ENCODE data around the gene NCOR1.
"Not testable (repeated sequence)": the region's sequence is repeated elsewhere in the genome, so short reads cannot be mapped to it uniquely, and the experiment has no call there.

The NCOR1 gene

DNA sequence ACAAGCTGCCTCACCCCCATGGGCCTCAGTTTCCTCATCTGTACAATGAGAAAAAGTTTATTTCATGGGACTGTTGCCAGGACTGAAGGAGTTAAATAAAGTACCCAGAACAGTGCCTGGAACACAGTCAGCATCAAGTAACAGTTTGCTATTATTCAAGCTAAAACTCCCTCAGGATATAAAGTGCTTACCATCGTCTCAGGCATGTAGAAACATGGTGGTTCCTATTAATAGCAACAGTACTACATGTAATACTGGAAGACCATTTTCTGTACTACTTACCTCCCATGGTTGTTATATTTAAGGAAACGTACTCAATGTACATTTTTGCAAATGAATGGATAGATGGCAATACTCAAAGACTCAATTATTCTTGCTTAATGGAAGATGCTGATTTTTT lies 93.4 kb downstream of the NCOR1 start:
- DNase-seq, result peak in 1 of 2 donors; percentile 67
- H4K8ac ChIP-seq (ENCODE audit: low read depth, low read length), result no peak overlapping the region
- H3K4me2 ChIP-seq (ENCODE audit: low read length), result no peak overlapping the region
- no peak overlapping the region for H3K4ac ChIP-seq (ENCODE audit: low read depth, low read length)
- no peak overlapping the region for H2BK120ac ChIP-seq (ENCODE audit: insufficient read depth, low read length, poor library complexity)
- WGBS (ENCODE audit: extremely low coverage, insufficient coverage, insufficient read length), result no CpG with 5 or more reads among the region's 2 CpGs
- H2AK5ac ChIP-seq (ENCODE audit: low read length), result no peak overlapping the region
- no peak overlapping the region for H4K12ac ChIP-seq (ENCODE audit: low read depth, low read length)
- no peak overlapping the region for H2BK12ac ChIP-seq (ENCODE audit: low read length)
- H2BK5ac ChIP-seq (ENCODE audit: low read depth, low read length, poor library complexity), result no peak overlapping the region
- H3K27me3 ChIP-seq (ENCODE audit: insufficient read depth, low read length), result no peaks in the 10 kb centered on the region
- no peak overlapping the region for H3K4me3 ChIP-seq (ENCODE audit: low read depth, low read length)
- H3K27ac ChIP-seq (ENCODE audit: low read depth, low read length), result no peak overlapping the region
- no peak overlapping the region for H3K18ac ChIP-seq (ENCODE audit: low read length)
- no peak overlapping the region for H3K14ac ChIP-seq (ENCODE audit: low read length)
- no peaks in the 10 kb centered on the region for H3K4me1 ChIP-seq (ENCODE audit: control insufficient read depth in 1 of 2, insufficient read depth in 2 of 2, low read length in 2 of 2)
- H3K23ac ChIP-seq (ENCODE audit: low read length), result no peak overlapping the region
- H3K79me2 ChIP-seq (ENCODE audit: control insufficient read depth, insufficient read depth, low read length, poor library complexity), result no peaks in the 10 kb centered on the region
- H3K9ac ChIP-seq (ENCODE audit: low read length), result no peak overlapping the region
- H3K79me1 ChIP-seq (ENCODE audit: low read length), result no peaks in the 10 kb centered on the region
- peaks cover 3 to 16% of the 10 kb centered on the region in 2 experiments for H3K36me3 ChIP-seq (ENCODE audit: control insufficient read depth in 1 of 2, insufficient read depth in 2 of 2, low read length in 2 of 2)
- H2AFZ ChIP-seq (ENCODE audit: insufficient read depth, low read length, poor library complexity), result no peak overlapping the region
- no peak overlapping the region for H4K91ac ChIP-seq (ENCODE audit: low read depth, low read length)
- no peaks in the 10 kb centered on the region for H3K9me3 ChIP-seq (ENCODE audit: insufficient read depth, low read depth, low read length)

DNA sequence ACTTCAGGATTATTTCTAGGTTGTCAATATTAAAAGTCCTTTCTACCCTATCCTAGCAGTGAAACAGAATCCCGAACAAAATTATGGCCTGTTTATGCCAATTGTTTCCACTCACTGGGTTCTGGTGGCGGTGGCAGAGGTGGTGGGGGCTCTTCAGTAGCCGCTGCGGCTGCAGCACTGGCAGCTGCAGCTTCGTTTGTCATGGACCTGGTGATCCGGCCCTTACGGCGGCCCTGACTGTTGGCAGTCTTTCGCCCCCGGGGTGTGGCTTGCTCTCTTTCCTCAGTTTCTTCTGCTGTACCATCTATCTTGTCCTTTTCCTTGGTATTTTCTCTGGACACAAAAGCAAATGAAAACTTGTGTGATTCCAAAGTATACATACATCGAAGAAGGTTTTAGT lies 94.4 kb downstream of the NCOR1 start:
- Histone ChIP-seq H3K23ac (ENCODE audit: low read length) (no peak overlapping the region), H2AK5ac (ENCODE audit: low read length) (no peak overlapping the region), H3K4me2 (ENCODE audit: low read length) (no peak overlapping the region), H3K79me2 (ENCODE audit: control insufficient read depth, insufficient read depth, low read length, poor library complexity) (no peaks in the 10 kb centered on the region), H3K4ac (ENCODE audit: low read depth, low read length) (no peak overlapping the region), H4K12ac (ENCODE audit: low read depth, low read length) (no peak overlapping the region), H3K4me3 (ENCODE audit: low read depth, low read length) (no peak overlapping the region), H2AFZ (ENCODE audit: insufficient read depth, low read length, poor library complexity) (no peak overlapping the region), H4K8ac (ENCODE audit: low read depth, low read length) (no peak overlapping the region), H3K79me1 (ENCODE audit: low read length) (no peaks in the 10 kb centered on the region), H3K36me3 (ENCODE audit: control insufficient read depth in 1 of 2, insufficient read depth in 2 of 2, low read length in 2 of 2) (peaks cover 3 to 16% of the 10 kb centered on the region in 2 experiments), H3K27ac (ENCODE audit: low read depth, low read length) (no peak overlapping the region), H2BK12ac (ENCODE audit: low read length) (no peak overlapping the region), H3K14ac (ENCODE audit: low read length) (no peak overlapping the region), H3K9me3 (ENCODE audit: insufficient read depth, low read depth, low read length) (no peaks in the 10 kb centered on the region), H3K9ac (ENCODE audit: low read length) (no peak overlapping the region), H3K4me1 (ENCODE audit: control insufficient read depth in 1 of 2, insufficient read depth in 2 of 2, low read length in 2 of 2) (no peaks in the 10 kb centered on the region), H2BK120ac (ENCODE audit: insufficient read depth, low read length, poor library complexity) (no peak overlapping the region), H4K91ac (ENCODE audit: low read depth, low read length) (no peak overlapping the region), H3K27me3 (ENCODE audit: insufficient read depth, low read length) (no peaks in the 10 kb centered on the region), H2BK5ac (ENCODE audit: low read depth, low read length, poor library complexity) (no peak overlapping the region), H3K18ac (ENCODE audit: low read length) (no peak overlapping the region)
- WGBS (ENCODE audit: extremely low coverage, insufficient coverage, insufficient read length), result no CpG with 5 or more reads among the region's 11 CpGs
- no peak for DNase-seq

DNA sequence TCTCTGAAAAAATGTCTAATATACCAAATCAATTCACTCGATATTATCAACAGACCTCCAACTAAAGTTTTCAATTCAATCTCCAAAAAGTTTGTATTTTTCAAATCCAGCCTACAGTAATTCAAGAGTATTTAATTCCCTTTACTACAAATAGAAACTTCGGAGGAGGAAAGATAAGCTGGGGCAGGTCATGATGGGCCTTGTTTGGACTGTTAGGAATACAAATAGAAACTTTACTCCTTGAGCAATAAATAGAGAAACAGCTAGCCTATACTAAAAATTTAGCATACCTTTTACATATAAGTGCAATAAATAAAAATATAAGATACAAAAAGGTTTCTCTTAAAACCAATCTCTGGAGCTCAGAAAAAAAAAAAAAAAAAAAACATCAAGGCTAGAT lies 98.2 kb downstream of the NCOR1 start:
- no peak overlapping the region for H2AK5ac ChIP-seq (ENCODE audit: low read length)
- DNase-seq, result no peak
- H3K27ac ChIP-seq (ENCODE audit: low read depth, low read length), result no peak overlapping the region
- no peak overlapping the region for H4K12ac ChIP-seq (ENCODE audit: low read depth, low read length)
- no peak overlapping the region for H3K4me3 ChIP-seq (ENCODE audit: low read depth, low read length)
- no peaks in the 10 kb centered on the region for H3K27me3 ChIP-seq (ENCODE audit: insufficient read depth, low read length)
- no peak overlapping the region for H3K23ac ChIP-seq (ENCODE audit: low read length)
- H3K9ac ChIP-seq (ENCODE audit: low read length), result no peak overlapping the region
- H2BK12ac ChIP-seq (ENCODE audit: low read length), result no peak overlapping the region
- no peaks in the 10 kb centered on the region for H3K79me2 ChIP-seq (ENCODE audit: control insufficient read depth, insufficient read depth, low read length, poor library complexity)
- H4K8ac ChIP-seq (ENCODE audit: low read depth, low read length), result no peak overlapping the region
- H2AFZ ChIP-seq (ENCODE audit: insufficient read depth, low read length, poor library complexity), result no peak overlapping the region
- H3K4me1 ChIP-seq (ENCODE audit: control insufficient read depth in 1 of 2, insufficient read depth in 2 of 2, low read length in 2 of 2), result no peaks in the 10 kb centered on the region
- H2BK120ac ChIP-seq (ENCODE audit: insufficient read depth, low read length, poor library complexity), result no peak overlapping the region
- no peak overlapping the region for H3K4ac ChIP-seq (ENCODE audit: low read depth, low read length)
- no peak overlapping the region for H4K91ac ChIP-seq (ENCODE audit: low read depth, low read length)
- no peak overlapping the region for H3K18ac ChIP-seq (ENCODE audit: low read length)
- peaks cover 13 to 28% of the 10 kb centered on the region in 2 experiments for H3K36me3 ChIP-seq (ENCODE audit: control insufficient read depth in 1 of 2, insufficient read depth in 2 of 2, low read length in 2 of 2)
- no peak overlapping the region for H3K4me2 ChIP-seq (ENCODE audit: low read length)
- WGBS (ENCODE audit: extremely low coverage, insufficient coverage, insufficient read length), result 100% methylated on average over 1 of the region's 2 CpGs
- peaks cover 6% of the 10 kb centered on the region for H3K9me3 ChIP-seq (ENCODE audit: insufficient read depth, low read depth, low read length)
- H2BK5ac ChIP-seq (ENCODE audit: low read depth, low read length, poor library complexity), result no peak overlapping the region
- no peak overlapping the region for H3K14ac ChIP-seq (ENCODE audit: low read length)
- no peaks in the 10 kb centered on the region for H3K79me1 ChIP-seq (ENCODE audit: low read length)

DNA sequence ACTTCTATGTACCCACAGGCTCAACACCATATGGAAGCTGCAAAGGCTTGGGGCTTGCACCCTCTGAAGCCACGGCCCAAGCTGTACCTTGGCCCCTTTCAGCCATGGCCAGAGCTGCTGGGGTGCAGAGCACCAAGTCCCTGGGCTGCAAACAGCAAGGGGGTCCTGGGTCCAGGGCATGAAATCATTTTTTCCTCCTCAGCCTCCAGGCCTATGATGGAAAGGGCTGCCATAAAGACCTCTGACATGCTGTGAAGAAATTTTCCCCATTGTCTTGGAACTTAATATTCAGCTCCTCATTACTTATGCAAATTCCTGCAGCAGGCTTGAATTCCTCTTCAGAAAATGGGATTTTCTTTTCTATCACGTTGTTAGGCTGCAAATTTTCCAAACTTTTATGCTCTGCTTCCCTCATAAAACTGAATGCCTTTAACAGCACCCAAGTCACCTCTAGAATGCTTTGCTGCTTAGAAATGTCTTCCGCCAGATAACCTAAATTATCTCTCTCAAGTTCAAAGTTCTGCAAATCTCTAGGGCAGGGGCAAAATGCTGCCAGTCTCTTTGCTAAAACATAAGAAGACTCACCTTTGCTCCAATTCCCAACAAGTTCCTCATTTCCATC lies 100.1 kb downstream of the NCOR1 start:
- DNase-seq; H2AFZ ChIP-seq (ENCODE audit: insufficient read depth, low read length, poor library complexity); H4K12ac ChIP-seq (ENCODE audit: low read depth, low read length); H4K91ac ChIP-seq (ENCODE audit: low read depth, low read length); H3K18ac ChIP-seq (ENCODE audit: low read length); H2AK5ac ChIP-seq (ENCODE audit: low read length); H3K9me3 ChIP-seq (ENCODE audit: insufficient read depth, low read depth, low read length); H3K27ac ChIP-seq (ENCODE audit: low read depth, low read length); H3K23ac ChIP-seq (ENCODE audit: low read length); H2BK5ac ChIP-seq (ENCODE audit: low read depth, low read length, poor library complexity); H3K79me1 ChIP-seq (ENCODE audit: low read length); H2BK120ac ChIP-seq (ENCODE audit: insufficient read depth, low read length, poor library complexity); H3K79me2 ChIP-seq (ENCODE audit: control insufficient read depth, insufficient read depth, low read length, poor library complexity); H3K4ac ChIP-seq (ENCODE audit: low read depth, low read length); H3K4me3 ChIP-seq (ENCODE audit: low read depth, low read length); H3K9ac ChIP-seq (ENCODE audit: low read length); H4K8ac ChIP-seq (ENCODE audit: low read depth, low read length); H3K27me3 ChIP-seq (ENCODE audit: insufficient read depth, low read length); H3K4me1 ChIP-seq (ENCODE audit: control insufficient read depth in 1 of 2, insufficient read depth in 2 of 2, low read length in 2 of 2); H2BK12ac ChIP-seq (ENCODE audit: low read length); H3K4me2 ChIP-seq (ENCODE audit: low read length); H3K14ac ChIP-seq (ENCODE audit: low read length): not testable (repeated sequence)
- H3K36me3 ChIP-seq (ENCODE audit: control insufficient read depth in 1 of 2, insufficient read depth in 2 of 2, low read length in 2 of 2), result peaks cover 12 to 23% of the 10 kb centered on the region in 2 experiments
- WGBS (ENCODE audit: extremely low coverage, insufficient coverage, insufficient read length), result no CpG with 5 or more reads among the region's 3 CpGs
